Measurements from ENCODE around the gene MUC22.
"Not testable (repeated sequence)": the region's sequence is repeated elsewhere in the genome, so short reads cannot be mapped to it uniquely, and the experiment has no call there.

- TF ChIP-seq POLR2A (IDR thresholded peaks at IDR 0.05; ENCODE audit: low read depth, low read length); MAZ (IDR thresholded peaks at IDR 0.05; ENCODE audit: borderline replicate concordance, low read depth, low read length); CTCF (conservative IDR thresholded peaks at IDR 0.05; ENCODE audit: low read depth, low read length); ELK1 (IDR thresholded peaks at IDR 0.05; ENCODE audit: borderline replicate concordance, low read depth, low read length); MXI1 (IDR thresholded peaks at IDR 0.05; ENCODE audit: borderline replicate concordance, low read depth, low read length); CEBPB (IDR thresholded peaks at IDR 0.05; ENCODE audit: low read depth, low read length); SMC3 (IDR thresholded peaks at IDR 0.05; ENCODE audit: low read depth, low read length); BHLHE40 (IDR thresholded peaks at IDR 0.05; ENCODE audit: low read depth, low read length); CHD1 (IDR thresholded peaks at IDR 0.05; ENCODE audit: low read depth, low read length): not testable (repeated sequence)
- TF ChIP-seq, protein P1, sequence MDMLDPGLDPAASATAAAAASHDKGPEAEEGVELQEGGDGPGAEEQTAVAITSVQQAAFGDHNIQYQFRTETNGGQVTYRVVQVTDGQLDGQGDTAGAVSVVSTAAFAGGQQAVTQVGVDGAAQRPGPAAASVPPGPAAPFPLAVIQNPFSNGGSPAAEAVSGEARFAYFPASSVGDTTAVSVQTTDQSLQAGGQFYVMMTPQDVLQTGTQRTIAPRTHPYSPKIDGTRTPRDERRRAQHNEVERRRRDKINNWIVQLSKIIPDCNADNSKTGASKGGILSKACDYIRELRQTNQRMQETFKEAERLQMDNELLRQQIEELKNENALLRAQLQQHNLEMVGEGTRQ (IDR thresholded peaks at IDR 0.05; ENCODE audit: low read depth, low read length) = not testable (repeated sequence)
Measured at GRCh38 chr6:31021705-31022531, 11.6 kb downstream of the MUC22 start.

All from IMR-90 (cell line).